A549 (cell line): Measurements from ENCODE around the gene ARHGAP26. TPM values are rescaled to one million over a fixed set of nuclear protein-coding genes. Genes with fewer than 3 reads are reported as not detected.

Experiments used
- ATAC-seq, 2 experiments: fragments of 200-7000 bp in 1 of 2; fragments of >200 bp in 1 of 2; cut with Nextera tagmentation in 1 of 2; cut with Tn5 transposase in 1 of 2; 3 replicates each; pipeline versions ENCODE4 v1.8.0 to v1.9.1; 2018 to 2020; ENCODE audit warnings: mild to moderate bottlenecking in 1 of 2, moderate library complexity in 1 of 2
- CTCF ChIA-PET: fragments of 300-600 bp; sonication (Branson Sonifier 250); formaldehyde crosslinking; extraction: SDS; loops from one replicate; lab custom pipeline; 2021; ENCODE audit warnings: antibody characterized with exemption, inconsistent platforms; lab: Yijun Ruan, JAX
- POLR2A ChIA-PET: fragments of 350-600 bp; formaldehyde crosslinking; extraction: SDS; loops from one replicate; lab custom pipeline; 2021; ENCODE audit warnings: antibody characterized with exemption, inconsistent platforms; lab: Yijun Ruan, JAX
- DNase-seq, 2 experiments: peaks; one replicate each; pipeline versions ENCODE4 v3.0.0 to v3.0.0-alpha.2; 2011 to 2016; ENCODE audit warnings: low read depth in 1 of 2, low spot score in 1 of 2
- FAIRE-seq: peaks from 2 replicates; lab custom pipeline; 2011; peaks lifted over from hg19 to GRCh38; lab: Jason Lieb, UNC
- H3K27ac ChIP-seq, 2 experiments: fragments of >200 bp; sonication (Bioruptor Twin); formaldehyde crosslinking; 3 replicates each; pipeline ENCODE4 v1.5.1; 2016 to 2017
- H3K4me1 ChIP-seq: fragments of >200 bp; sonication (Bioruptor Twin); formaldehyde crosslinking; 3 replicates; pipeline ENCODE4 v1.6.1; 2016
- H3K4me2 ChIP-seq: fragments of >200 bp; sonication (Bioruptor Twin); formaldehyde crosslinking; 3 replicates; pipeline ENCODE4 v1.6.1; 2016
- H3K4me3 ChIP-seq: fragments of >200 bp; sonication (Bioruptor Twin); formaldehyde crosslinking; 3 replicates; pipeline ENCODE4 v1.5.1; 2016
- H3K9me3 ChIP-seq: fragments of >200 bp; sonication (Bioruptor Twin); formaldehyde crosslinking; 3 replicates; pipeline ENCODE4 v1.6.1; 2016
- BHLHE40 ChIP-seq: IDR thresholded peaks from 2 replicates; pipeline ENCODE4 v1.6.1; 2012; ENCODE audit warnings: low read depth, low read length, inconsistent platforms
- CBX2 ChIP-seq: fragments of 200-600 bp; sonication (generic); IDR thresholded peaks from 2 replicates; pipeline ENCODE4 v1.6.1; 2016; ENCODE audit warnings: low read depth, mild to moderate bottlenecking, borderline replicate concordance
- CHD4 ChIP-seq: fragments of 200-600 bp; sonication (generic); IDR thresholded peaks from 2 replicates; pipeline ENCODE4 v1.6.1; 2016; ENCODE audit warnings: antibody characterized with exemption, mild to moderate bottlenecking, borderline replicate concordance
- EHMT2 ChIP-seq: fragments of 200-600 bp; sonication (generic); IDR thresholded peaks from 2 replicates; pipeline ENCODE4 v1.6.1; 2016; ENCODE audit warnings: antibody characterized with exemption, low read depth, mild to moderate bottlenecking, moderate library complexity
- ESRRA ChIP-seq: fragments of 150-350 bp; IDR thresholded peaks from 2 replicates; pipeline ENCODE4 v1.6.1; 2014; ENCODE audit warnings: mild to moderate bottlenecking, low read length, borderline replicate concordance
- FOXS1 ChIP-seq: fragments of 250-450 bp; sonication (Bioruptor Pico); IDR thresholded peaks from 2 replicates; pipeline ENCODE4 v1.5.0; 2020; ENCODE audit warnings: mild to moderate bottlenecking, moderate library complexity
- HDAC2 ChIP-seq: fragments of 200-600 bp; sonication (generic); IDR thresholded peaks from 2 replicates; pipeline ENCODE4 v1.6.1; 2016
- HOXB13 ChIP-seq: fragments of 250-450 bp; sonication (Bioruptor Pico); IDR thresholded peaks from 2 replicates; pipeline ENCODE4 v1.5.0; 2020; ENCODE audit warnings: low read depth, mild to moderate bottlenecking, moderate library complexity
- HOXB5 ChIP-seq: fragments of 250-450 bp; sonication (Bioruptor Pico); IDR thresholded peaks from 2 replicates; pipeline ENCODE4 v1.5.0; 2020; ENCODE audit warnings: mild to moderate bottlenecking, moderate library complexity
- KDM1A ChIP-seq: fragments of 200-600 bp; sonication (generic); IDR thresholded peaks from 2 replicates; pipeline ENCODE4 v1.6.1; 2016; ENCODE audit warnings: low read depth, mild to moderate bottlenecking
- MAZ ChIP-seq: fragments of 150-350 bp; IDR thresholded peaks from 2 replicates; pipeline ENCODE4 v1.6.1; 2014; ENCODE audit warnings: antibody characterized with exemption, low read depth, low read length, borderline replicate concordance
- MYC ChIP-seq: IDR thresholded peaks from 2 replicates; pipeline ENCODE4 v1.6.1; 2012; ENCODE audit warnings: mild to moderate bottlenecking, inconsistent platforms, low read length, improper control_type of control experiment, borderline replicate concordance
- NPAS2 ChIP-seq: fragments of 250-450 bp; sonication (Bioruptor Pico); IDR thresholded peaks from 2 replicates; pipeline ENCODE4 v1.8.0; 2022; ENCODE audit warnings: mild to moderate bottlenecking, moderate library complexity, borderline replicate concordance
- NR3C1 ChIP-seq: fragments of >200 bp; sonication (Bioruptor Twin); formaldehyde crosslinking; IDR thresholded peaks from 3 replicates; pipeline ENCODE4 v1.6.1; 2017
- RAD21 ChIP-seq, 2 experiments: fragments of >200 bp in 1 of 2; sonication (Bioruptor Twin) in 1 of 2; formaldehyde crosslinking in 1 of 2; IDR thresholded peaks in 1 of 2; conservative IDR thresholded peaks in 1 of 2; 2 replicates in 1 of 2; 3 replicates in 1 of 2; pipeline ENCODE4 v1.6.1; 2012 to 2018; ENCODE audit warnings: inconsistent platforms in 1 of 2
- RARB ChIP-seq: fragments of 250-450 bp; sonication (Bioruptor Pico); IDR thresholded peaks from 2 replicates; pipeline ENCODE4 v1.8.0; 2021; ENCODE audit warnings: mild to moderate bottlenecking, moderate library complexity
- SREBF2 ChIP-seq: fragments of 450-650 bp; IDR thresholded peaks from 2 replicates; pipeline ENCODE4 v1.6.1; 2014; ENCODE audit warnings: mild to moderate bottlenecking, moderate library complexity
- TFCP2L1 ChIP-seq: fragments of 250-450 bp; sonication (Bioruptor Pico); IDR thresholded peaks from 2 replicates; pipeline ENCODE4 v1.5.0; 2021; ENCODE audit warnings: mild to moderate bottlenecking
- TP53 ChIP-seq: fragments of 250-450 bp; sonication (Bioruptor Pico); IDR thresholded peaks from 2 replicates; pipeline ENCODE4 v1.5.0; 2021; ENCODE audit warnings: mild to moderate bottlenecking, moderate library complexity
- ZSCAN20 ChIP-seq: fragments of 250-450 bp; sonication (Bioruptor Pico); IDR thresholded peaks from 2 replicates; pipeline ENCODE4 v1.8.0; 2022; ENCODE audit warnings: mild to moderate bottlenecking, moderate library complexity
- WGBS: methylation state at CpG from one replicate; pipeline ENCODE4 v1.1.6; 2017; ENCODE audit errors: missing lambda C conversion rate; 5-methylcytosine and 5-hydroxymethylcytosine counted together
- polyA plus RNA-seq, 4 experiments: library from polyadenylated mRNA; depleted of rRNA in 3 of 4; stranded (reverse); fragments of >200 nt; fragmentation: RNase III in 1 of 4; extraction: RNeasy Plus Mini Kit Qiagen cat#74134 plus additional on column Dnase treatment in 1 of 4; gene quantifications; 2 replicates in 3 of 4; 3 replicates in 1 of 4; pipeline ENCODE4 v1.2.3, GENCODE V29; 2011 to 2017
- TF ChIP-seq, protein P1 (sequence below): IDR thresholded peaks from 2 replicates; pipeline ENCODE4 v1.6.1; 2012; ENCODE audit warnings: low read depth, borderline replicate concordance
- TF ChIP-seq, protein P2 (sequence below): IDR thresholded peaks from 2 replicates; pipeline ENCODE4 v1.6.1; 2012
- TF ChIP-seq, protein P3 (sequence below): fragments of 450-650 bp; IDR thresholded peaks from 2 replicates; pipeline ENCODE4 v1.6.1; 2014; ENCODE audit warnings: antibody characterized with exemption
- TF ChIP-seq, protein P4 (sequence below): fragments of 150-350 bp; IDR thresholded peaks from 2 replicates; pipeline ENCODE4 v1.6.1; 2014; ENCODE audit warnings: low read depth, mild to moderate bottlenecking, low read length
- TF ChIP-seq, protein P5 (sequence below): fragments of >200 bp; sonication (Bioruptor Twin); formaldehyde crosslinking; IDR thresholded peaks from 3 replicates; pipeline ENCODE4 v1.5.1; 2016

ARHGAP26 gene
- polyA plus RNA-seq, 2 of the 4 experiments (the other 2 are of a cell fraction) = 6.6 to 19.1 TPM

DNA sequence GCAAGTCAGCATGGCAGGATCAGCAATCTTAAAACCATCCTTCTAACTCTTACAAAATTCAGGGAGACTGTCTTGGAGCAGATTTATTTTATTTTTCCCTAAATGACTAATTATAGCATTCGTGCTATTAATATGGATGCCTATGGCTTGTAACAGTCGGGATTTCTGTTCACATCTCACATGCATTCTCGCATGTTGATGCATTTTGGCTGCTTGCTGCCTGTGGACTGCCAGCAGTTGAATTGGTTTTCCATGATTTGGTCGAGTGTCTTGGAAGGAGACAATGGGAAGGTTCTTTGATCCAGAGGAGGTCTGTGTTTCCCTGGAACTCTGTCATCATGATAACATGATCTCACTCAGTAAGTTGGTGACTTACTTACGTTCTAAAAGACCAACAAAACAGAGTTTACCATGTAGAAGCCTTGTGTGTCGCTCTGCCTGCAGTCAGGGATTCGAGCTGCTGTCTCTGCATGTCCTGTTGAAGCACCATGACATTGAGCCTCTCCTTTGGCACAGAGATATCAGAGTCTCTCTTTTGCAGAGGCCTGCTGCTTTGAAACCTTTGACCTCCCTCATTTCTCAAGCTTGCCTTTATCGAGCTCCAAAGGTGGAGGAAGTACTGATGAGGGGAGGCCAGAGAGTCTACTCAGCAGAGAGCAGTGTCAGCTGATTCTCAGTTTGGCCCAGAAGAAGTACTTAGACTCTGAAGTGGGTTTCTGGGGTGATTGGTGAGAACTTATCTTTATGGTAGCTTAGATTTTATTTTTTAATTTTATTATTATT lies 82.4 kb downstream of the ARHGAP26 start:
- DNase-seq = no peak
- peaks cover 9% of the 10 kb centered on the region; the same call in 2 of the 3 replicates for H3K4me1 ChIP-seq
- no peak overlapping the region for H3K4me3 ChIP-seq
- H3K4me2 ChIP-seq = no peak overlapping the region
- no peak for ATAC-seq
- POLR2A ChIA-PET = no interaction called here
- no peak overlapping the region for H3K27ac ChIP-seq
- WGBS = 90% methylated on average over 8 of the region's 8 CpGs
- no peaks in the 10 kb centered on the region for H3K9me3 ChIP-seq
- CTCF ChIA-PET = interaction anchor here (0.8 to 2.7 kb wide), 11 partner anchors 15 to 153 kb away, joined by 3 to 14 read pairs (median 7); no protein-coding TSS in a partner anchor
- FAIRE-seq = no peak
- no peak for TF ChIP-seq HOXB13
- TF ChIP-seq HDAC2 = no peak
- no peak for TF ChIP-seq MYC
- no peak for TF ChIP-seq SREBF2
- TF ChIP-seq TFCP2L1 (CRISPR knock-in tag) = no peak
- no peak for TF ChIP-seq KDM1A
- TF ChIP-seq RAD21 (conservative IDR thresholded peaks at IDR 0.05 in 1 of 2, IDR thresholded peaks at IDR 0.05 in 1 of 2) = no peak
- TF ChIP-seq, protein P1, sequence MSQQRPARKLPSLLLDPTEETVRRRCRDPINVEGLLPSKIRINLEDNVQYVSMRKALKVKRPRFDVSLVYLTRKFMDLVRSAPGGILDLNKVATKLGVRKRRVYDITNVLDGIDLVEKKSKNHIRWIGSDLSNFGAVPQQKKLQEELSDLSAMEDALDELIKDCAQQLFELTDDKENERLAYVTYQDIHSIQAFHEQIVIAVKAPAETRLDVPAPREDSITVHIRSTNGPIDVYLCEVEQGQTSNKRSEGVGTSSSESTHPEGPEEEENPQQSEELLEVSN = no peak
- TF ChIP-seq RARB (CRISPR knock-in tag) = no peak
- TF ChIP-seq NPAS2 (CRISPR knock-in tag) = no peak
- TF ChIP-seq NR3C1 = no peak
- TF ChIP-seq EHMT2 = no peak
- no peak for TF ChIP-seq CBX2
- no peak for TF ChIP-seq BHLHE40

DNA sequence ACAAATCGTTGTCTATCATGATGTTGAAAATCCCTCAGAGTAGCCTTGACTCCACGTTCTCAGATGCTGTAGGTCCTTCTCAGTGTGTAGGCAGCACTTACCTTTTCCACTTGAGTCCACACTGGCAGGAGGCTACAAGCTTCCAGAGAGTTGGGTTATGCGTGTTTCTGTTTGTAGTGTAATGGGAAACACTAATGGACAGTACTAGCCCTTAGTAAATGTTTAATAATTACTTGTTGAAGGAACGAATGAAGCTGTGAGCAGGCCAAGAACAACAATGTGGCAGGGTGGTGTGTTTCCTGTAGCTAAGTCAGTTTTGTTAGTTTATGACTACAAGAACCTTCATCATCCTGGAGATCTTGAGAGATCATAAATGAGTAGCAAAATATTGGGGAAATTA lies 83.5 kb downstream of the ARHGAP26 start:
- no peak for TF ChIP-seq ESRRA
- no peak for TF ChIP-seq CHD4
- no peak for TF ChIP-seq TP53
- TF ChIP-seq, protein P2, sequence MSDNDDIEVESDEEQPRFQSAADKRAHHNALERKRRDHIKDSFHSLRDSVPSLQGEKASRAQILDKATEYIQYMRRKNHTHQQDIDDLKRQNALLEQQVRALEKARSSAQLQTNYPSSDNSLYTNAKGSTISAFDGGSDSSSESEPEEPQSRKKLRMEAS = no peak
- TF ChIP-seq, protein P3, sequence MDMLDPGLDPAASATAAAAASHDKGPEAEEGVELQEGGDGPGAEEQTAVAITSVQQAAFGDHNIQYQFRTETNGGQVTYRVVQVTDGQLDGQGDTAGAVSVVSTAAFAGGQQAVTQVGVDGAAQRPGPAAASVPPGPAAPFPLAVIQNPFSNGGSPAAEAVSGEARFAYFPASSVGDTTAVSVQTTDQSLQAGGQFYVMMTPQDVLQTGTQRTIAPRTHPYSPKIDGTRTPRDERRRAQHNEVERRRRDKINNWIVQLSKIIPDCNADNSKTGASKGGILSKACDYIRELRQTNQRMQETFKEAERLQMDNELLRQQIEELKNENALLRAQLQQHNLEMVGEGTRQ = no peak
- TF ChIP-seq RARB (CRISPR knock-in tag) = no peak
- TF ChIP-seq, protein P4, sequence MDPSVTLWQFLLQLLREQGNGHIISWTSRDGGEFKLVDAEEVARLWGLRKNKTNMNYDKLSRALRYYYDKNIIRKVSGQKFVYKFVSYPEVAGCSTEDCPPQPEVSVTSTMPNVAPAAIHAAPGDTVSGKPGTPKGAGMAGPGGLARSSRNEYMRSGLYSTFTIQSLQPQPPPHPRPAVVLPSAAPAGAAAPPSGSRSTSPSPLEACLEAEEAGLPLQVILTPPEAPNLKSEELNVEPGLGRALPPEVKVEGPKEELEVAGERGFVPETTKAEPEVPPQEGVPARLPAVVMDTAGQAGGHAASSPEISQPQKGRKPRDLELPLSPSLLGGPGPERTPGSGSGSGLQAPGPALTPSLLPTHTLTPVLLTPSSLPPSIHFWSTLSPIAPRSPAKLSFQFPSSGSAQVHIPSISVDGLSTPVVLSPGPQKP = no peak
- TF ChIP-seq MAZ = no peak
- no peak for TF ChIP-seq ZSCAN20 (CRISPR knock-in tag)
- TF ChIP-seq HOXB5 (CRISPR knock-in tag) = no peak
- TF ChIP-seq FOXS1 (CRISPR knock-in tag) = no peak
- TF ChIP-seq, protein P5, sequence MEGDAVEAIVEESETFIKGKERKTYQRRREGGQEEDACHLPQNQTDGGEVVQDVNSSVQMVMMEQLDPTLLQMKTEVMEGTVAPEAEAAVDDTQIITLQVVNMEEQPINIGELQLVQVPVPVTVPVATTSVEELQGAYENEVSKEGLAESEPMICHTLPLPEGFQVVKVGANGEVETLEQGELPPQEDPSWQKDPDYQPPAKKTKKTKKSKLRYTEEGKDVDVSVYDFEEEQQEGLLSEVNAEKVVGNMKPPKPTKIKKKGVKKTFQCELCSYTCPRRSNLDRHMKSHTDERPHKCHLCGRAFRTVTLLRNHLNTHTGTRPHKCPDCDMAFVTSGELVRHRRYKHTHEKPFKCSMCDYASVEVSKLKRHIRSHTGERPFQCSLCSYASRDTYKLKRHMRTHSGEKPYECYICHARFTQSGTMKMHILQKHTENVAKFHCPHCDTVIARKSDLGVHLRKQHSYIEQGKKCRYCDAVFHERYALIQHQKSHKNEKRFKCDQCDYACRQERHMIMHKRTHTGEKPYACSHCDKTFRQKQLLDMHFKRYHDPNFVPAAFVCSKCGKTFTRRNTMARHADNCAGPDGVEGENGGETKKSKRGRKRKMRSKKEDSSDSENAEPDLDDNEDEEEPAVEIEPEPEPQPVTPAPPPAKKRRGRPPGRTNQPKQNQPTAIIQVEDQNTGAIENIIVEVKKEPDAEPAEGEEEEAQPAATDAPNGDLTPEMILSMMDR = no peak
- Histone ChIP-seq H3K9me3 (no peaks in the 10 kb centered on the region), H3K27ac (no peak overlapping the region), H3K4me2 (no peak overlapping the region), H3K4me3 (no peak overlapping the region), H3K4me1 (peaks cover 17% of the 10 kb centered on the region; the same call in 2 of the 3 replicates)
- POLR2A ChIA-PET = no interaction called here
- CTCF ChIA-PET = interaction anchor here (1.2 to 2.7 kb wide), 9 partner anchors 14 to 140 kb away, joined by 3 to 14 read pairs (median 7); no protein-coding TSS in a partner anchor
- ATAC-seq (no peak), DNase-seq (no peak), FAIRE-seq (no peak)
- WGBS = 47% methylated on average over 4 of the region's 4 CpGs
